Progenitor cell of endocrine pancreas (in vitro differentiated cells): Measurements from ENCODE around the gene HOXC13. TPM values are rescaled to one million over a fixed set of nuclear protein-coding genes. Genes with fewer than 3 reads are reported as not detected.

Experiments
- DNase-seq: peaks from one replicate; pipeline ENCODE4 v3.0.0; 2021; ENCODE audit warnings: low spot score; ENCODE audit not compliant: unreplicated experiment
- H3K27ac Mint-ChIP-seq: 2 replicates; pipeline ENCODE4 v1.8.0; 2021; ENCODE audit warnings: mild to moderate bottlenecking, moderate library complexity, mixed read lengths
- H3K27me3 Mint-ChIP-seq: 2 replicates; pipeline ENCODE4 v1.8.0; 2021; ENCODE audit warnings: mixed read lengths
- H3K36me3 Mint-ChIP-seq: 2 replicates; pipeline ENCODE4 v1.8.0; 2022; ENCODE audit warnings: mixed read lengths; ENCODE audit not compliant: insufficient read depth
- H3K4me1 Mint-ChIP-seq: 2 replicates; pipeline ENCODE4 v1.8.0; 2021; ENCODE audit warnings: low read depth, mixed read lengths
- H3K4me3 Mint-ChIP-seq: 2 replicates; pipeline ENCODE4 v1.8.0; 2021; ENCODE audit warnings: low read depth, mild to moderate bottlenecking, moderate library complexity, mixed read lengths
- H3K9me3 Mint-ChIP-seq: 2 replicates; pipeline ENCODE4 v1.8.0; 2021; ENCODE audit warnings: low read depth, mixed read lengths
- total RNA-seq: library from RNA; stranded (reverse); gene quantifications from 2 replicates; pipeline ENCODE4 v1.2.1, GENCODE V29; 2021
- TF ChIP-seq, protein P1 (sequence below): fragments of 200-600 bp; sonication (generic); IDR thresholded peaks from one replicate; pipeline ENCODE4 v1.5.0; 2021; ENCODE audit warnings: antibody characterized with exemption, mild to moderate bottlenecking; ENCODE audit not compliant: unreplicated experiment

Gene HOXC13
- total RNA-seq, 1 donor from 2014 or later: not detected

DNA sequence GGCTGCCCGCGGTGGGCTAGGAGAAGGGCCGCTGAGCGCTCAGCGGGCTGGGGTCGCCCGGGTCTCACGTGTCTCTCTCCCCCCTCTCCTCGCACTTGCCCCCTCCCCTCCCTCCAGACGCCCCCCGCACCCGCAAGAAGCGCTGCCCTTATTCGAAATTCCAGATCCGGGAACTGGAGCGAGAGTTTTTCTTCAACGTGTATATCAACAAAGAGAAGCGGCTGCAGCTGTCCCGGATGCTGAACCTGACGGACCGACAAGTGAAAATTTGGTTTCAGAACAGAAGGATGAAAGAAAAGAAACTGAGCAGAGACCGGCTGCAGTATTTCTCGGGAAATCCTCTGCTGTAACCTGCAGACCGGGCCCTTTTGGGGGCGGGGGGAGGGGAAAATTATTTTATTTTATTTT, 36.4 kb downstream of the HOXC13 start:
- H3K9me3 Mint-ChIP-seq: no peaks in the 10 kb centered on the region
- H3K27me3 Mint-ChIP-seq: peaks cover 93% of the 10 kb centered on the region
- DNase-seq: no peak
- no peaks in the 10 kb centered on the region for H3K36me3 Mint-ChIP-seq
- TF ChIP-seq, protein P1, sequence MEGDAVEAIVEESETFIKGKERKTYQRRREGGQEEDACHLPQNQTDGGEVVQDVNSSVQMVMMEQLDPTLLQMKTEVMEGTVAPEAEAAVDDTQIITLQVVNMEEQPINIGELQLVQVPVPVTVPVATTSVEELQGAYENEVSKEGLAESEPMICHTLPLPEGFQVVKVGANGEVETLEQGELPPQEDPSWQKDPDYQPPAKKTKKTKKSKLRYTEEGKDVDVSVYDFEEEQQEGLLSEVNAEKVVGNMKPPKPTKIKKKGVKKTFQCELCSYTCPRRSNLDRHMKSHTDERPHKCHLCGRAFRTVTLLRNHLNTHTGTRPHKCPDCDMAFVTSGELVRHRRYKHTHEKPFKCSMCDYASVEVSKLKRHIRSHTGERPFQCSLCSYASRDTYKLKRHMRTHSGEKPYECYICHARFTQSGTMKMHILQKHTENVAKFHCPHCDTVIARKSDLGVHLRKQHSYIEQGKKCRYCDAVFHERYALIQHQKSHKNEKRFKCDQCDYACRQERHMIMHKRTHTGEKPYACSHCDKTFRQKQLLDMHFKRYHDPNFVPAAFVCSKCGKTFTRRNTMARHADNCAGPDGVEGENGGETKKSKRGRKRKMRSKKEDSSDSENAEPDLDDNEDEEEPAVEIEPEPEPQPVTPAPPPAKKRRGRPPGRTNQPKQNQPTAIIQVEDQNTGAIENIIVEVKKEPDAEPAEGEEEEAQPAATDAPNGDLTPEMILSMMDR: no peak
- no peaks in the 10 kb centered on the region for H3K4me1 Mint-ChIP-seq
- no peak overlapping the region for H3K4me3 Mint-ChIP-seq
- H3K27ac Mint-ChIP-seq: no peak overlapping the region

DNA sequence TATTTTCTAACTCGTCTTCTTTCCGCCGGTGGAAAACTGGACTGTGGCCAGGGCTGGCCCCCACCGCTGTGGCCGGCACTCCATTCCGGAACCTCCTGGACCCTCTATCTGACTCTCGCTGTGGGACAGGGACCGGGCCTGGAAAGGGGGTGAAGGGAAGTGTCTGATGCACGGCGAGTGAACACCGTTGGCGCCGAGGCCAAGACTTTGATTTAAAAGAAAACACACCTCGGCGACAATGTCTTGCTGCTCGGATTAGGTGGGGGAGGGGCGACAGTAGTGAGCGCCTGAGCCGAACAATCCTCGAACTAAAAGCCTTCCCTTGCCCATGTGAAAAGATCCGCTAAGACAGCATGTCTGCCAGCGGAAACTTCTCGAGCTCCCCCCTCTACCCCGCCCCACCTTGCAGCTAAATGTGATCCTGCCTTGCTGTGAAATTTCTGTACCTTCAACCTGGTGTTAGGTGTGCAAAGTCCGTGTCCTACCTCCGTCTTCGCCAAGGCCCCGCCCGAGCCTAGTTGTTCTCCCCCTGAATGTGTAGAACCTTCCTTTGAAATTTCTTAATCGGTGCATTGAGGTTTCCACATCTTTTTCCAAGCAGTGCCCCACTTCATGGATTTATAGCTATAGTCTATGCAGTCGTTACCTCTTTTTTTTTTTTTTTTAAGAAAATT, 37.0 kb downstream of the HOXC13 start:
- H3K9me3 Mint-ChIP-seq: no peaks in the 10 kb centered on the region
- TF ChIP-seq, protein P1: no peak
- no peaks in the 10 kb centered on the region for H3K36me3 Mint-ChIP-seq
- peak overlapping the region; percentile 79 for H3K27ac Mint-ChIP-seq
- peaks cover 93% of the 10 kb centered on the region for H3K27me3 Mint-ChIP-seq
- no peak overlapping the region for H3K4me3 Mint-ChIP-seq
- no peaks in the 10 kb centered on the region for H3K4me1 Mint-ChIP-seq
- no peak for DNase-seq

DNA sequence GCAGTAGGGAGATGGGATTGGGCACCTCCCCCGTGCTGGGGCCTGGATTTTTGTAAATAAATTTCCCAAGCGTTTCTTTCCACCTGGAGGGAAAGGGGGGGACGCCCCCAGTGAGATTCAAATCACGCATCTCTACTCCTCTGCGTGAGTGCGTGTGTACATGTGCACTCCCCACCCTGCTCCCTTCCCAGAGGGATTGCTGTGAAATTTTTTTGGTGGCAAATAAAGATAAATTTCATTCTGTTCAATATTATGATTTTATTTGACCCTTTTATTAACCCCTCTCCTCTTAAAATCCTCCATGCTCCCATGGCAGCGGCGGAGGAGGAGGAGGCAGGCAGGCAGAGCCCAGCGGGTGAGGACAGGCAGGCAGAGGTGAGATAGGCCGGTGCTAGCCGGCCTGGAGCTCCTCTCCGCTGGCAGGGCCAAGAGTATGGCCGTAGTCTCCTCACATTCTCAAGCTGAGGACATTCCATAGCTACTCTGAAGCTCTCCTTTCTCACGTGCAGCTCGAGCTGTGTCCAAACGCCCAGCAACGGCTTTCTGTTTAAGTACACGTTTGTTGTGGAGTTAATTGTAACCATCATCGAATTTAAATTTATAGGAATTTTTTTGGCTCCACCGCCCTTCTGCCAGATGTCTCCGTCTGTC, 37.7 kb downstream of the HOXC13 start:
- no peaks in the 10 kb centered on the region for H3K9me3 Mint-ChIP-seq
- H3K4me3 Mint-ChIP-seq: no peak overlapping the region
- TF ChIP-seq, protein P1: no peak
- DNase-seq: no peak
- H3K27ac Mint-ChIP-seq: no peak overlapping the region
- no peaks in the 10 kb centered on the region for H3K36me3 Mint-ChIP-seq
- H3K4me1 Mint-ChIP-seq: no peaks in the 10 kb centered on the region
- H3K27me3 Mint-ChIP-seq: peaks cover 93% of the 10 kb centered on the region

DNA sequence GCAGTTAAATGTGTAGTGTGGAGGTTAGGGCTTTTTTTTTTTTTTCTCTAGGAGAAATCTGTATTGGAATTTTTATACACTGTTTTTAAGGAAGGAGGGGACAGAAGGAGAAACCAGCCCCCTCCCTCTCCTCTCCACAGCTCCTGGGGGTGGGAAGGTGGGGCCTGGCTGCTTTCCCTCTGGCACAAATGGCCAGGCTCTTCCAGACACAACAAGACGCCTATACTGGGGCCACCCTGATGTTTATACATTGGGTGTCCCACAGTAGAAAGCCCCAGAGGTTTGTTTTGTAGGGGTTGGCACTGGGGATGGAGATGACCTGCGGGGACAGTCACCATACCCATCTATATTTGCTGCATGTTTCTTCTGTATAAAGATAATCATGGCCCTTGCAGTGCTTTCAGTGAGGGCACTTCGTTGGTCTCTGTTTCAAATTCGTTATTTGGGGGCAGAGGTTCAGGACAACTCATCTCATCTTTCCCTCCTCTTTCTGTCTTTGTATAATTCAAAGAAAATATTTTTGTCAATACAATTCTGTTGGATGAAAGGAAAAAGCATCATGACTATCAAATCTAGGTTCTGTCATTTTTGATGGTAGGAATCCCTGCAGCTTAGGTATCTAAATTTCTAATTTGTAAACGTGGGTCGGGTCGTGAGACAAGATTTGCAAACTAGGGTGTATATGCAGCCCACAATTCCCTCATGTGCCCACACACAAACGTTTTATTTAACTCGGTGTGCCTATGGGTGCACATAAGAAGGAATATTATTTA, 38.4 kb downstream of the HOXC13 start:
- no peaks in the 10 kb centered on the region for H3K4me1 Mint-ChIP-seq
- no peaks in the 10 kb centered on the region for H3K9me3 Mint-ChIP-seq
- peaks cover 93% of the 10 kb centered on the region for H3K27me3 Mint-ChIP-seq
- no peaks in the 10 kb centered on the region for H3K36me3 Mint-ChIP-seq
- H3K4me3 Mint-ChIP-seq: no peak overlapping the region
- TF ChIP-seq, protein P1: no peak
- H3K27ac Mint-ChIP-seq: no peak overlapping the region
- no peak for DNase-seq
